NOMO-1 treated with dmso at 0.1 percent for 144 hours (cell line): Measurements from ENCODE around the gene SEC22A.
A peak's percentile ranks its signal among the peaks of the same experiment; 100 is the strongest.

Source experiments
- DNase-seq: peaks from one replicate; lab custom pipeline; 2025; ENCODE audit not compliant: unreplicated experiment; lab: John Stamatoyannopoulos, UW

Gene SEC22A, protein sequence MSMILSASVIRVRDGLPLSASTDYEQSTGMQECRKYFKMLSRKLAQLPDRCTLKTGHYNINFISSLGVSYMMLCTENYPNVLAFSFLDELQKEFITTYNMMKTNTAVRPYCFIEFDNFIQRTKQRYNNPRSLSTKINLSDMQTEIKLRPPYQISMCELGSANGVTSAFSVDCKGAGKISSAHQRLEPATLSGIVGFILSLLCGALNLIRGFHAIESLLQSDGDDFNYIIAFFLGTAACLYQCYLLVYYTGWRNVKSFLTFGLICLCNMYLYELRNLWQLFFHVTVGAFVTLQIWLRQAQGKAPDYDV

DNA sequence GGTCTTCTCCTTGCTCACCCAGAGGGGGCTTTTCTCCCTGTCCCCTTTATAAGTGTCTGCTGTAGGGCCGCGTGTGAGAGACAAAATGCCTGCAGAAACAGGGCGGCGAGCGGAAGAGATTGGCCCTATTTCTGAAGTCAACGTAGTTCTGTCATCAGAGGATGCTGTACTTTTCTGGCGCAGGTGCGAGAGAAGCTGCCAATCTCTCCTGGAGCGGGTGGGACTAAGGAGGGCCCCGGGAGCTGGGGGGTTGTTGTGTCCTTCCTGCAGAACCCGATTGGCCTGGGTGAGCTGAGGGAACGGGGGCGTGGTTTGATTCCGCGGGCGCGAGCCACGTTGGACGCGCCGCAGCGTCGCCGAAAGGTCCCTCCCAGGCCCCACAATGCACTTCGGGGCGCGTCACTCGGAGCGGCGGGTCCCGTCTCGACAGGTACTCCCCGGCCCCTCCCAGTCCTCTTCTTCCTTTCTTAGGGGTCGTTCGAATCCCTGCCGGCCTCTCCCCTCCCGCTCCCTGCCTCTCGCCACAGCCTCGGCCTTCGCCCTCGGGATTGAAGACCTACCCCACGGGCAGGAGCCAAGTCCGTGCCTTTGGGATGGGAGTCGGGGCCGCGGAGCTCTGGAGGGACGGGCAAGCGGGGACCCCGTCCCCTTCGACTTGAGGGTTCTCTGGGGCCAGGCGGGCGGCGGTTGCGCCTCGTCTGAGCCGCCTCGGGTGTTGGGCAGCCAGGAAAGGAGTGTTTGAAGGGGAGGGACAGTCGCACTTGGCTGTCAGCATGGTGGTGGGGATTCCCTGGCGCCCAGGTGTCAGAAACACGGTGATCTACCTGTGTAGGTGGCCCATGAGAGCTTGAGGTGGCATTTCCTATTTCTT is at the start of gene SEC22A:
TSS of gene SEC22A (plus strand) at position 387 of the 871 bp plus-strand sequence. CDS start 7,275 bp downstream, outside the sequence.
- DNase-seq = peak; percentile 90

DNA sequence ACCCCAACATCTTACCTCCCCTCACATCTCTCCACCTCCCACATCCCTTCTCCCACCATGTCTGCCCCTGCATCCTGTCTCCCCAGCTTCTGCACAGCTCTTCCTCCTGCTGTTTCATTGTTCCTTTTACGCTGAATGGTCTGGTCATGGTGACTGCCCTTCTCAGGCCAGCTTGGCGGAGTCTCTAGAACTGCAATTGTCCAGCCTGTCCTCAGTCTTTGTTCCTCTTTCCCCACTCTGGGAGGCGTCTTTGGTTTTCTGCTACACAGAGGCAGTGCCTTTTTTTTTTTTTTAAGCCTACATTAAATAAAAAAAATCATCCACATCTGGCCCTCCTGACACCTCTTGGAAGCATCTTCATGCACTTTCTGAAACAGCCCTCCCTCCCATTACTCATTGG is 49.1 kb upstream of the SEC22A start:
- DNase-seq = no peak

DNA sequence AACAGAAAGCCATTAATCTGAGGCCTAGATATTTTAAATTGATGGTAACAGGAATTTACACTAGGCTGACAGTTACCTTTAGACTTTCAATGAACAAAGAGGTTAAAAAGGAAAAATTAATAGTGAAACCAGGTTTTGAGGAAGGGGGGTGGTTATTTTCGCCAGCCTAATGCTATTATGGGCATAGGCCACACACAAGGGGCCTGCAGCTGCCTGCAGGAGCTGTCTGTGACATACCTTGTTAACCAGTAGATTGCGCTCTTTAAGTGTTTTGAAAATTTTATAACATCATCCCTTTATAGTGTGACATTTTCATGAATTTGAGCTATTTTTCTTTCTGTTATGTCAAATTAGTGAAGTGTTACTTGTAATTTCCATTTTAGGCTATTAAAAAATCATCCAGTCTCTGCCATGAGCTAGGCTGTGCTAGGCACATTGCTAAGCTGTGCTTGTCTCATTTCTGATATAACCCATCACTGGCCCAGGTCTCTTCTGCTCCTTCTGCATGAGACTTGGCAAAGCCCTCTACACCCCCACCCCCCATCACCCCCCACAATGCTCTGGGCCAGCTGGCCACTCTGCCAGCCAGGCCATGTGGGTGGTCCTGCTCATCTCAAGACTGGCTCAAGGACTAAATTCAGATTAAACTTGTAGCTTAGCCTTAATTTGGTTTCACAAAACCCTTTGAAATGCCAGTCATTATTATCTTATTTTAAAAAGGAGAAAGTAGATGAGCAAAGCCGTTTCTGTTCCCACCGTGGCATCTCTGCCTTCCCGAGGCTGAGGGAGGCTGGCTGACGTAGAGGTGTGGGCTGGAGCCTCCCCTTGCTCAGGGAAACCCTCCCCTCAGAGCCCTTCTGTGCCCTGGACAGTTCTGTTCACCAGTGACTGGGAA is 48.4 kb upstream of the SEC22A start:
- no peak for DNase-seq

DNA sequence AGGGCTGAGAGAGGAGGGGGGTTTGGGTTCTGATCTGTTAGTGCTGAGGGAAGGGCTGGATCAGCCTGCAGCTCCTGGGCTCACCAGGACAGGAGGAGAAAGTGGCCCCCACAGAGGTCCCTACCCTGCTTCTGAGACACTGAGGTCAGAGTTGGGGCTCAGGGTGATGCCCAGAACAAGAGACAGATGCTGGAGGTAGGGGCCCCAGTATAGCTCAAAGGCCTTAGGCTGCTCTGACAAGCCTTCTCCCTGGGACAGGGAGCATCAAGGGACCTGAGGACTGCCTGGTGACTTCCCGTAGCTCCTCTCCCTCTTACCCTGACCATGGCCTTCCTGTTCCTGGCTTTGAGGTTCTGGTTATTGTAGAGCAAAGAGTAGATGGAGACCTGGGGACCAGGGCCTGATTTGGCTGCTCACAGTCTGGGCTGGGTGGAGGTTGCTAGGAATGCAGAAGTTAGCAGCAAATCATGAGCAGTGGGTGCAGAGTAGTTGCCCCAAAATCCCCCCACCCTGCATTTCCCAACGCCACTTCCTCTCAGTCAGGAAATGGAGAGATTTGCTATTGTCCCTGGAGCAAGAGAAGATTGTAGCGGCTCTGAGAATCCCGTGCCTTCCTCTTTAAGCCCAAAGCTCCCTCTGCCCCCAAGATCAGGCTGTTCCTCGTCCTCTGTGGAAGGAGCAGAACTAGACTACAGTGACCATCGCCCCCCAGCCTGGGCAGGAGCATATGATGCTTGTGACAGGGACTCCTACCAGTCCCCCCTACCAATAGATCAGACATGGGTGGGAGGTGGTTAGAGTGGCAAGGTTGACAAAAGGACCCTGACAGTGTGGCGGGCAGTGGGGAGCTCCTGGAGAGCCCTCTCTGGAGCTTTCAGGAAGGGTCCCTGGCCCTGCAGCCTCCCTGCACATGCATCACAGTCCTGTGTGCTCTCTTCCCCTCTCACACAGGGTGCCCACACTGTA is 47.4 kb upstream of the SEC22A start:
- no peak for DNase-seq

DNA sequence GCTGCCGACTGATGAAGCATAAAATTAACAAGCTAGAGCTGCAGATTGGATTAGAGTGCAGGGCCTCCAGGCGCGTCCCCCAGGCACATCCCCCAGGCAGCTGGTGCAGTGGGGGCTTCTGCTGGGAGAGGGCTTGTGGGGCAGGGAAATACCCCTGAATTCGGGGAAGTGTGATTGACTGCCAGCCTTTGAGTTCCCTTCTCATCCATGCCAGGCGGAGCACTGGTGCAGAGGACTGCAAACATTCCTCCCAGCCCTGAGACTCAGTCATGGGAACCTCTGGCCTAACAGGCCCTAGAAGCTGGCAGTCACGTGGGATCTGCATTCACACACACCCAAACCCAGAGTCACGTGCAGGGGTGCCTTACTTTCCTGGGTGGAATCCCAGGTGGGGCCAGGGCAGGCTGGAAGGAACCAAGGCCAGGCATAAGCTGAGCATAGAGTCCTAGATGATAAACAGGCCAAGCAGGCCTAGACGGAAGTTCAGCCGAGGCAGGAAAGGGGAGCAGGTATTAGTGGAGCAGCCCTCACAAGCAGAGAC is 46.2 kb upstream of the SEC22A start:
- DNase-seq = no peak

DNA sequence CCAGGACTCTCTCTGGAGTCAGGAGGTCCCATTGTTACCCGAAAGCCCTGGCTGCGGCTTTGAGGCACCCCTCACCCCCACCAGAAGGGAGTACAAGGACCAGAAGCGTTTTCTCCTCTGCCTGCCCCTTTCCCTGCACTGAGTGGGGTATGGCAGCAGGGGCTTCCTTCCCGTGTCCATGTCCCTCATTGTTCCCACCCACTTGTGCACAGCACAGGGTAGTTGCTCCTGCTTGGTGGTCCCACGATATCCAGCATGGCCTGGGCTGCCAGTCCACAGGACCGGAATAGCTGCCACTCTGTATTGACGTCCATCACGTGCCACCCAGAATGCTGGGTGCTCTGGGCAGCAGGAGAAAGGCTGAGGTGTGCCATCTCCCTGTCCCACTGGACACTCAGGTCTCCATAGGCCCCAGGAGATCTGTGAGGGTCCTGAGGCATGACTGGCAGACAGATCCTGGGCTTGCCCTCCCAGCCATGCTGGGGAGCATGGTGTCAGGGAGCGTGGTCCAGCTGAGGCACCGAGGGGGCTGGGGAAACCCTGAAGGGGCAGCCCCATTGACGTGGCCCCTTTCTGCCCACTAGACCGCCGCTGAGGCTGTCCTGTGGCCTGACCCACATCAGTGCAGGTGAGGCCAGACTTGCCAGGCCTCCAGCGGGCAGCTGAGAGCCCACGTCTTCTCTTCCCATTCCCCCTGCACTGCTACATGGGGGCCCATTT is 45.3 kb upstream of the SEC22A start:
- DNase-seq = no peak

DNA sequence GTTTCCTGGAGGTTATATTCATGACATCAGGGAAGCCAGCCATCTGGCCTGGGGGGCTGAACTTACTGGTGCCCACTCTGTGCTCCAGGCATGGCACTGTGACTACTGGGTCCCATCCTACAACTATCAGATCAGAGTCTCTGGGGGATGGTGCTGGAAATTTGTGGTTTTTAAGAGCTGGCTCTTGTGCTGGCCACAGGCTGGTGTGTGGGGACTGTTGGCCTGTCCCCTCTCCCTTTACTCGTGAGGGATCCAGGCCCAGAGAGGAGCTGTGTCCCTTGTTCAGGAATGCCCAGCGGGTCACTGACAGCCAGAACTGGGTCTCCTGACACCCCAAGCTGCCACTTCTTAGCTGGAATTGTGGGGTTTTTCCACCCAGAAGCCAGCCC is 44.5 kb upstream of the SEC22A start:
- no peak for DNase-seq

DNA sequence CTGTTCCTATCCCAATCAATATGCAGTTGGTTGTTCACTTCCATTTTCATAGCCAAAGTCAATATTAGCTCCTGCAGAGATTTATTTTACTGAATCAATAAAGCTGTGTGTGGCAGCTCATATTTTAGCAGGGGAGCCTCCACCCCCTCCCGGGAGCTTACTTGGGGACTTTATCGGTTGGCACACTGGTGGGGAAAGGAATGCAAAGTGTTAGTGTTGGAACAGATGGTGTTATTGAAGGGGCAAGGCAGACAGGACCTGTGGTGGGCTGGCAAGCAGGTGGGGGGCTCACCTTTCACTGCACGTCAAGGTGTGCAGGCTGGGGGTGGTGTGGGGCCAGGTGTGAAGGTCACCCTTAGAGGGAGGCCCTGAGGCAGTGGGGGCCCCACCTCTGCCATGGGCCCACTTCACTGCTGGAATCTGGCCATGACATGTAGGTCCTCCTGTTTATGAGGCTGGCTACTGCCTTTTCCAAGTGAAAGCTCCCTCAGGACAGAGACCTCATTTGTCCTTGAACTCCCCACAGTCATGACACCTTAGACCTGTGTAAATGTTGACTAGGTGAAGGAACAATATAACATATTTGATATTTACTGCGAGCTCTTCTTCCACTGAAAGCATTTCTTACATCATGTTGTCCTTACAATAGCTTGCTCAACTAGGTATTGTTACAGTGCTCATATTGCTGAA is 44.0 kb upstream of the SEC22A start:
- DNase-seq = no peak

DNA sequence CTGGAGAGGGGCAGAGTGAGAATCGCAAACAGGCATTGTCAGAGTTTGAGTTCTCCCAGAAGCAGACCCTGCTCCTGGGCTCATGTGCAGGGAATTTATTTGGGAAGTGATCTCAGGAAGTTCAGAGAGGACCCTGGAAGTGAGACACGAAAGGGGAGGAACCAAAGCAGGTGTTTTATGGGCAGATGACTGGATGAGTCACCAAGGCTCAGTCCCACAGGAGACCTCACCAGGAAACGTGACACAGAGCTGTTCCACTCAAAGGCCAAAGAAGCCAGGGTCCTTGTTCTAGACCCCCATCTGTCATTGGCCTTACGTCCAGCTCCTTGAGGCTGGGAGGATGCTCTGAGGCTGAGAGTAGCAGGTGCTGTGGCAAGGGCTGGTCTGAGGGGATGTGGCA is 43.4 kb upstream of the SEC22A start:
- DNase-seq = no peak

DNA sequence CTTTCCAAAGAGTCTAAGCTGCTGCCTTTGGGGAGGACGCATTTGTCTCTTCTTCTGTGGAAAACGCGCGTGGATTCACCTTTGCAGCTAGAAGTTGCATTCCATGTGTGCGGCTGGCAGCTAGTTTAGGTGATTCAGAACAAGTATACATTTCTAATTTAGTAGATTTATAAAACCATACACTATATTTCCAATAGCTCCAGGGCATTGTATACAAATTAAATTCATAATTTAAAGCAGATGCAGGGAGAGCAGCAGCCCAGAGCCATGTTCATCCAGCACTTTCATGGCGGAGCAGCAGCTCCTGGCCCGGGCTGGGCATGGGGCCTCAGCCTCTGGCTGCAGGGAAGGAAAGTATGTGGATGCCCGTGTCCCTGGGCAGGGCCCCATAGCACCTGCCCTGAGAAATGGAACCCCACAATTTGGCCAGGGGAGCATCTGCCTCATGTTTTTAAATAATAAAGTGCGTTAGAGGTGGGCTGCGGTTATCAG is 42.8 kb upstream of the SEC22A start:
- DNase-seq = no peak

DNA sequence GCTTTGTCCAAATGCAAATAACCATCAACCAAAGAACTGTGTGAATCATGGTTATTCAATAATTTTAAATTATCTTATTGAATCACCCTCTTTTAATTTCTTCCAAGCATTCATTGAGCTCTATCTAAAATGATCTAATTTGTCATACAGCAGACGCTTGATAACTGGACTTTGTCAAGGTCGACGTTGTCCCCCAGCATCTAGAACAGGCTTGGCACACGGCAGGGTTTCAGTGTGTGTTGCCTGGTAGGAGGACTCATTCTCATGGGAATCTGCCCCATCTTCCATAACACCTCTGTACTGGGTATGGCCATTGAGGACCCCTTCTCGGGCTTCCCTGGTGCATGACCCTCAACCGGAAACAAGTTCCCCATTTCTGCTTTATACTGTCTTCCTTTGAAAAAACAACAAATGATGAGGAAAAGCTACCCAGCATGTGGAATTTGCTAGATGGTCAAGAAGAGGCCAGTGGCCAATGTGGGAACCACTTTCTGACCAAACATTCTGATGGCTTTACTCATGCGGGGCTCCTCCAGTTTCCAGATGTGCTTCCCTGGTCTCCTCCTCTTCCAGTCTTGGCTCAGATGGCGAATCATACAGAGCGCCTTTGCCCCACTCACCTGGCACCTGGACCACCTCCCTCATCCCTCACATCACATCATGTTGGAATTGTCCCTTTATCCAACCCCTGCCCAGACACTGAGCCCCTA is 41.7 kb upstream of the SEC22A start:
- DNase-seq = no peak

DNA sequence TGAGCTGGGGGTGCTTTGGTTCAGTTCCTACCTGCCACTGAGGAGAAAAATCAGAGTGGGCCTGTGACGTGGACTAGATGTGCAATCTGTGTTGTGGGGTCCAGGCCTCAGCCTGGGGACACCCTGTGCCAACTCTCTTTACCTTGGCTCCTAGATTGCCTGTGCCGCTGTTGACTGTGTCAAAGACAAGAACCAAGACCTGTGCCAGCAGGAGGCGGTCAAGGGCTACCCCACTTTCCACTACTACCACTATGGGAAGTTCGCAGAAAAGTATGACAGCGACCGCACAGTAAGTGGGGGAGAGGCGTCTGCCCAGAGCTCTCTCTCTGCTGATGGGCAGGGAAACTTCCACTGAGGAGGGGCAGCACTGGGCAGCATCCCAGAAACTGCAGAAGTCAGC is 40.6 kb upstream of the SEC22A start:
- DNase-seq = no peak

DNA sequence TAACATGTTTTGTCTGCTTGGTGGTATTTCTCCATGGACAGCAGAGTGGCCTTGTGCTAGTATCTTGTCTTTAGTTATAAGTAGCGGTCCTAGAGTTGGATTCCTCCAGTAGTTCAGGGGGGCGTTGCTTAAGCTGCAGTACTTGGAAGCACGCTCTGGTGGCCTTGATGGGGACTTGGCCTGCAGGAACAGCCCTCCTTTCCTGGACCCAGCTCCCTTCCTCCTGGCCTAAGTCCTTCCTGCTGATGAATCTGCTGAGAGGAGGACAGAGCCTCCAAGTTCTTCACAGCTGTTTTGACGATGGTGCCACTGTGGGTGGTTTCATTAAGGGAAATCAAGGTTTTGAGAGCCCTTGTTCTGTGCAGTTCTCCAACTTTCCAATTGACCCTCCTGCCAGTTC is 38.6 kb upstream of the SEC22A start:
- DNase-seq = no peak

DNA sequence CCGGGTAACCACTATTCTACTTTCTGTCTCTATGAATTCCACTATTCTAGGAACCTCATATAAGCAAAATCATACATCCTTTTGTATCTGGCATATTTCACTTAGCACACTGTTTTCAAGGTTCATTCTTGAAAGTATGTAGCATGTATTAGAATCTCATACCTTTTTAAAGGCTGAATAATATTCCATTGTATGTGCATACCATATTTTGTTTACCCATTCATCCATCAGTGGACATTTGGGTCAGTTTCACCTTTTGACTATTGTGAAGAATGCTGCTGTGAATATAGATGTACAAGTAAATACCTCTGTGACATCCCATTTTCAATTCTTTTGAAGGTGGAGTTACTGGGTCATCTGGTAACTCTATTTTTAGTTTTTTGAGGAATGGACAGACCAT is 36.6 kb upstream of the SEC22A start:
- DNase-seq = no peak

DNA sequence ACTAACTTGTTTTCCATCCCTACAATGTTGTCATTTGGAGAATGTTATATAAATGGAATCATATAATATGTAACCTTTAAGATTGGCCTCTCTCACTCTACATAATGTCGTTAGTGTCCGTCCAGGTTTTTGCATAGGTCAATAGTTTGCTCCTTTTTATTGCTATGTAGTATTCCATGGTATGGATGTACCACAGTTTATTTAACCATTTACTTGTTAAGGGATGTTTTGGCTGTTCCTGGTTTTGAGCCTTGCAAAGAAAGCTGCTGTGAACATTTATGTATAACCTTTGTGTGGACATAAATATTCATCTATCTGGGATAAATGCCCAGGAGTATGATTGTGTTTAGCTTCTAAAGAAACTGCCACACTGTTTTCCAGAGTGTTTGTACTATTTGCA is 34.1 kb upstream of the SEC22A start:
- no peak for DNase-seq

DNA sequence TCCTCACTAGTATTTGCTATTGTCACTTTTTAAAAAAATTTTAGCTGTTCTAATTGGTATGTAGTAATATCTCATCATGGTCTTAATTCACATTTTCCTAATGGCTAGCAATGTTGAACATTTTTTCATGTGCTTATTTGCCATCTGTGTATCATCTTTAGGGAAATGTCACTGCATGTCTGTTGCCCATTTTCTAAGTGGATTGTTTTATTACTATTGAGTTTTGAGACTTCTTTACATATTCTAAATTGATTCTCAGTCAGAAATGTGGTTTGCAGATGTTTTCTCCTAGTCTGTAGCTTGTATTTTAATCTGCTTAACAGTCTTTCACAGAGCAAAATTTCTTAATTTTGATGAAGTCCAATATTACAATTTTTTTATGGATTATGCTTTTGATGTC is 33.6 kb upstream of the SEC22A start:
- DNase-seq = no peak

DNA sequence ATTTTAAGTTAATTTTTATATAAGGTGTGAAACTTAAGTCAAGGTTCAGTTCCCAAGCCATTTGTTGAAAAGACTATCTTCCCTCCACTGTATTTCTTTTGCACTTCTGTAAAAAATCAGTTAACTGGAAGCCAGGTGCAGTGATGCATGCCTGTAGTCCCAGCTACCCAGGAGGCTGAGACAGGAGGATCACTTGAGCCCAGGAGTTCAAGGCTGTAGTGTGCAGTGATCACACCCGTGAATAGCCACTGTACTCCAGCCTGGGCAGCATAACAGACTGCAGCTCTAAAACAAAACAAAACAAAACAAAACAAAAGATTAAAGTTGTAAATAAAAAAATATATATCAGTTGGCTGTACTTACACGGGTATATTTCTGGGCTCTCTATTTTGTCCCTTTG is 33.1 kb upstream of the SEC22A start:
- DNase-seq = no peak

DNA sequence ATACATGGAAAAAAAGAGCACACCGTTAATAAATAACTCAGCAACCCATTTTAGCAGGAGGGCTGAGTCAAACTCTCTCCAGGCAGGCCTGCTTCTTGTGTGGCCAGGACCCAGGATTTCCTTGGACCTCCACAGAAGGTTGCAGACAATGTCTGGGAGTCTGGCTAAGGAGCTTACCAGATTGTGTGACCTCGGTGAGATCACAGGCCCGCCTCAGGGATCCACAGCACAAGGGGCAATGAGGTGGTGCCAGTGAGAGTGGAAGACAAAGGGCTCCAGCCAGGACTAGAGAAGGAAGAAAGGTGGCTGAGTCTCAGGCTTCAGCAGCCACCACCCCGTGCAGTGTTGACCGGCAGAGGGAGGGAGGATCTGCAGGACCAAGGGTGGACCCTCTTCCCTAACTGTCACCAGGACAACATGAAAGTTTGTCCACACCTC is 32.2 kb upstream of the SEC22A start:
- no peak for DNase-seq
